ENCODE results near the gene TEKT1.

GRCh38 chr17:6831661-6832263 lies at the start of gene TEKT1:
- TF ChIP-seq POLR2AphosphoS5 (IDR thresholded peaks at IDR 0.05; ENCODE audit: low read depth) (no peak), CTCF (conservative IDR thresholded peaks at IDR 0.05; ENCODE audit: low read depth in 2 of 2) (no peak), ETS1 (IDR thresholded peaks at IDR 0.05) (no peak), NANOG (IDR thresholded peaks at IDR 0.05; ENCODE audit: borderline replicate concordance) (no peak), EZH2 (IDR thresholded peaks at IDR 0.05; ENCODE audit: low read depth, unreplicated experiment) (no peak), EZH2phosphoT487 (IDR thresholded peaks at IDR 0.05; ENCODE audit: unreplicated experiment) (no peak), JUNB (IDR thresholded peaks at IDR 0.05; ENCODE audit: unreplicated experiment) (no peak), CREB1 (CRISPR knock-in tag; IDR thresholded peaks at IDR 0.05; ENCODE audit: low read depth) (peak; percentile 75), ZNF462 (CRISPR knock-in tag; IDR thresholded peaks at IDR 0.05) (no peak), REST (IDR thresholded peaks at IDR 0.05; ENCODE audit: unreplicated experiment) (no peak)

Data from GM23338 (cell line).